ENCODE data around the gene FAM227A.

The FAM227A gene

GRCh38 chr22:38628444-38628843, 27.7 kb downstream of the FAM227A start:
- no peaks in the 10 kb centered on the region for H3F3A ChIP-seq (ENCODE audit: low read depth)
- H4K20me1 ChIP-seq (ENCODE audit: insufficient read depth, low read length, poor library complexity, severe bottlenecking) = no peaks in the 10 kb centered on the region
- no peak overlapping the region for H3K4me3 ChIP-seq (ENCODE audit: low read length, poor library complexity, severe bottlenecking)
- H3K9ac ChIP-seq (ENCODE audit: low read depth, low read length, poor library complexity, severe bottlenecking) = no peak overlapping the region
- no peaks in the 10 kb centered on the region for H3K27me3 ChIP-seq (ENCODE audit: insufficient read depth, low read length, poor library complexity, severe bottlenecking)
- no peaks in the 10 kb centered on the region for H3K9me2 ChIP-seq (replicated peaks; ENCODE audit: low read depth, low read length)
- no peak overlapping the region for H3K4me2 ChIP-seq (ENCODE audit: low read depth, low read length, poor library complexity, severe bottlenecking)
- H3K79me2 ChIP-seq (ENCODE audit: insufficient read depth, low read length) = no peaks in the 10 kb centered on the region
- no peaks in the 10 kb centered on the region for H3K36me3 ChIP-seq (ENCODE audit: insufficient read depth, low read length)
- no peaks in the 10 kb centered on the region for H3K9me3 ChIP-seq (ENCODE audit: insufficient read depth, low read depth, low read length)
- H3K4me1 ChIP-seq (ENCODE audit: insufficient read depth, low read length, poor library complexity, severe bottlenecking) = peaks cover 14% of the 10 kb centered on the region
- no peak overlapping the region for H2AFZ ChIP-seq (ENCODE audit: low read length)
- TF ChIP-seq, protein P1, sequence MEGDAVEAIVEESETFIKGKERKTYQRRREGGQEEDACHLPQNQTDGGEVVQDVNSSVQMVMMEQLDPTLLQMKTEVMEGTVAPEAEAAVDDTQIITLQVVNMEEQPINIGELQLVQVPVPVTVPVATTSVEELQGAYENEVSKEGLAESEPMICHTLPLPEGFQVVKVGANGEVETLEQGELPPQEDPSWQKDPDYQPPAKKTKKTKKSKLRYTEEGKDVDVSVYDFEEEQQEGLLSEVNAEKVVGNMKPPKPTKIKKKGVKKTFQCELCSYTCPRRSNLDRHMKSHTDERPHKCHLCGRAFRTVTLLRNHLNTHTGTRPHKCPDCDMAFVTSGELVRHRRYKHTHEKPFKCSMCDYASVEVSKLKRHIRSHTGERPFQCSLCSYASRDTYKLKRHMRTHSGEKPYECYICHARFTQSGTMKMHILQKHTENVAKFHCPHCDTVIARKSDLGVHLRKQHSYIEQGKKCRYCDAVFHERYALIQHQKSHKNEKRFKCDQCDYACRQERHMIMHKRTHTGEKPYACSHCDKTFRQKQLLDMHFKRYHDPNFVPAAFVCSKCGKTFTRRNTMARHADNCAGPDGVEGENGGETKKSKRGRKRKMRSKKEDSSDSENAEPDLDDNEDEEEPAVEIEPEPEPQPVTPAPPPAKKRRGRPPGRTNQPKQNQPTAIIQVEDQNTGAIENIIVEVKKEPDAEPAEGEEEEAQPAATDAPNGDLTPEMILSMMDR (conservative IDR thresholded peaks at IDR 0.05; ENCODE audit: low read length) = no peak
- TF ChIP-seq EZH2phosphoT487 (IDR thresholded peaks at IDR 0.05; ENCODE audit: borderline replicate concordance) = no peak

DNA sequence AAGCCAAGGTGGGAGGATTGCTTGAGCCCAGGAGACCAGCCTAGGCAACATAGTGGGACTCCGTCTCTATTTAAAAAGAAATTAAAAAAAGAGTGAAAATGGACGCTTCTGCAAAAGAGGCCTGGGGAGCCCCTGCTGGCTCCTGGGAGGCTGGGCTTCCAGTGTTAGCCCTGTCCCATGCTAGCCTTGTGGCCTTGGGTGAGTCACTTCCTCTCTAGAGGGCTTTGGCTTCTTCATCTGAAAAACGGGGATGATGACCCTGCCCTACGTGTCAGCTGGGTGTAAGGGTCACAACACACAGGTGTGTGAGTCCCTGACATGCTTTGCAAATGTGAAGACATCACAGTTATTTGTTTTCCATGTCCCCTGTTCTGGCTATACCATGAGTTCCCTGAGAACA, 32.8 kb downstream of the FAM227A start:
- Histone ChIP-seq H3K79me2 (ENCODE audit: insufficient read depth, low read length) (no peaks in the 10 kb centered on the region), H3F3A (ENCODE audit: low read depth) (no peaks in the 10 kb centered on the region), H3K4me1 (ENCODE audit: insufficient read depth, low read length, poor library complexity, severe bottlenecking) (no peaks in the 10 kb centered on the region), H3K36me3 (ENCODE audit: insufficient read depth, low read length) (no peaks in the 10 kb centered on the region), H2AFZ (ENCODE audit: low read length) (no peak overlapping the region), H3K9ac (ENCODE audit: low read depth, low read length, poor library complexity, severe bottlenecking) (no peak overlapping the region), H3K27me3 (ENCODE audit: insufficient read depth, low read length, poor library complexity, severe bottlenecking) (no peaks in the 10 kb centered on the region), H3K4me2 (ENCODE audit: low read depth, low read length, poor library complexity, severe bottlenecking) (no peak overlapping the region), H3K4me3 (ENCODE audit: low read length, poor library complexity, severe bottlenecking) (no peak overlapping the region), H3K9me2 (replicated peaks; ENCODE audit: low read depth, low read length) (no peaks in the 10 kb centered on the region), H4K20me1 (ENCODE audit: insufficient read depth, low read length, poor library complexity, severe bottlenecking) (no peaks in the 10 kb centered on the region), H3K9me3 (ENCODE audit: insufficient read depth, low read depth, low read length) (no peaks in the 10 kb centered on the region; the same call in 1 of the 2 replicates)
- TF ChIP-seq EZH2phosphoT487 (IDR thresholded peaks at IDR 0.05; ENCODE audit: borderline replicate concordance) = no peak
- TF ChIP-seq, protein P1 (conservative IDR thresholded peaks at IDR 0.05; ENCODE audit: low read length) = no peak

DNA sequence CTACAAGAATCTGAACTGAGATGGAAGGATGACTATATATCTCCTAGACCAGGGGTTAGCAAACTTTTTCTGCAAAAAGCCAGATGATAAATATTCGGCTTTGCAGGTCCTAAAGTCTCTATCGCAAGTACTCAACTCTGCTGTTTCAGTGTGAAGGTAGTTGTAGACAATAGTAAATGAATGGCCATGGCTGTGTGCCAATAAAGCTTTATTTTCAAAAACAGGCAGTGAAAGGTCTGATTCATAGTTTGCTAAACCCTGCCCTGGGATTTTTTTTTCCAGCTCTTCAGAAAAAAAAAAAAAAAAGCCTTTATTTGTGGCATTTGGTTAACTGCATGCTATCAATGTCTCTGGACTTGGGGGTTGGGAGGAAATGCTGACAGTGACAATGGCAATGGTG, 37.5 kb downstream of the FAM227A start:
- Histone ChIP-seq H3F3A (ENCODE audit: low read depth) (no peaks in the 10 kb centered on the region), H3K4me1 (ENCODE audit: insufficient read depth, low read length, poor library complexity, severe bottlenecking) (no peaks in the 10 kb centered on the region), H3K9me2 (replicated peaks; ENCODE audit: low read depth, low read length) (no peaks in the 10 kb centered on the region), H3K36me3 (ENCODE audit: insufficient read depth, low read length) (no peaks in the 10 kb centered on the region), H3K9me3 (ENCODE audit: insufficient read depth, low read depth, low read length) (peaks cover 5% of the 10 kb centered on the region; the same call in 1 of the 2 replicates), H4K20me1 (ENCODE audit: insufficient read depth, low read length, poor library complexity, severe bottlenecking) (no peaks in the 10 kb centered on the region), H3K4me3 (ENCODE audit: low read length, poor library complexity, severe bottlenecking) (no peak overlapping the region), H2AFZ (ENCODE audit: low read length) (no peak overlapping the region), H3K9ac (ENCODE audit: low read depth, low read length, poor library complexity, severe bottlenecking) (no peak overlapping the region), H3K4me2 (ENCODE audit: low read depth, low read length, poor library complexity, severe bottlenecking) (no peak overlapping the region), H3K79me2 (ENCODE audit: insufficient read depth, low read length) (no peaks in the 10 kb centered on the region), H3K27me3 (ENCODE audit: insufficient read depth, low read length, poor library complexity, severe bottlenecking) (no peaks in the 10 kb centered on the region)
- TF ChIP-seq, protein P1 (conservative IDR thresholded peaks at IDR 0.05; ENCODE audit: low read length) = no peak
- no peak for TF ChIP-seq EZH2phosphoT487 (IDR thresholded peaks at IDR 0.05; ENCODE audit: borderline replicate concordance)

All from Loucy (cell line).